CD4-positive, alpha-beta T cell (primary cell): Measurements from ENCODE around the gene EMP1. TPM values are rescaled to one million over a fixed set of nuclear protein-coding genes. Genes with fewer than 3 reads are reported as not detected.

Source experiments
- ATAC-seq: fragments of 200-7000 bp; cut with Tn5 transposase; one replicate; pipeline ENCODE4 v1.10.0; 2022; ENCODE audit warnings: mild to moderate bottlenecking; ENCODE audit not compliant: poor library complexity
- CTCF ChIA-PET: fragments of 350-600 bp; sonication (Branson Sonifier 250); formaldehyde crosslinking; loops from one replicate; lab custom pipeline; 2021; ENCODE audit warnings: antibody characterized with exemption, inconsistent platforms; lab: Charles Lee
- POLR2A ChIA-PET: fragments of 350-600 bp; sonication (Branson Sonifier 250); formaldehyde crosslinking; loops from one replicate; lab custom pipeline; 2021; ENCODE audit warnings: antibody characterized with exemption, inconsistent platforms; lab: Charles Lee
- DNase-seq, 14 experiments: peaks; one replicate each; pipeline ENCODE4 v3.0.0-alpha.2; 2013 to 2020; ENCODE audit warnings: mixed read lengths in 2 of 14
- H3K27ac ChIP-seq, 2 donors: one replicate each; pipeline versions ENCODE4 v1.5.1 to v1.7.0; 2013; ENCODE audit warnings: low read length in 2 of 2, low read depth in 1 of 2, mild to moderate bottlenecking in 1 of 2
- H3K27me3 ChIP-seq, 2 experiments: 1 replicate in 1 of 2; 2 replicates in 1 of 2; pipeline versions ENCODE4 v1.6.1 to v1.7.0; 2013; ENCODE audit warnings: low read length in 2 of 2, control low read depth in 1 of 2, mild to moderate bottlenecking in 1 of 2, moderate library complexity in 1 of 2; ENCODE audit not compliant: insufficient read depth in 2 of 2, control insufficient read depth in 1 of 2
- H3K36me3 ChIP-seq: one replicate; pipeline ENCODE4 v1.6.1; 2013; ENCODE audit warnings: low read length, control low read depth; ENCODE audit not compliant: insufficient read depth
- H3K4me1 ChIP-seq: one replicate; pipeline ENCODE4 v1.6.1; 2013; ENCODE audit warnings: low read length, control low read depth; ENCODE audit not compliant: insufficient read depth
- H3K4me3 ChIP-seq: one replicate; pipeline ENCODE4 v1.5.1; 2013; ENCODE audit warnings: mild to moderate bottlenecking, low read length, moderate library complexity
- H3K9me3 ChIP-seq, 2 experiments: 1 replicate in 1 of 2; 2 replicates in 1 of 2; pipeline versions ENCODE4 v1.6.1 to v1.7.0; 2013; ENCODE audit warnings: low read length in 2 of 2, mild to moderate bottlenecking in 2 of 2, control low read depth in 1 of 2, moderate library complexity in 1 of 2; ENCODE audit not compliant: control insufficient read depth in 1 of 2, insufficient read depth in 1 of 2
- H3K27ac Mint-ChIP-seq: one replicate; pipeline ENCODE4 v1.8.0; 2020; ENCODE audit warnings: mixed read lengths
- H3K27me3 Mint-ChIP-seq: one replicate; pipeline ENCODE4 v1.8.0; 2021; ENCODE audit warnings: mixed read lengths
- H3K36me3 Mint-ChIP-seq: one replicate; pipeline ENCODE4 v1.8.0; 2021; ENCODE audit warnings: low read depth, mixed read lengths
- H3K4me1 Mint-ChIP-seq: one replicate; pipeline ENCODE4 v1.8.0; 2021; ENCODE audit warnings: low read depth, mixed read lengths
- H3K4me3 Mint-ChIP-seq: one replicate; pipeline ENCODE4 v1.8.0; 2020; ENCODE audit warnings: mild to moderate bottlenecking, mixed read lengths
- H3K9me3 Mint-ChIP-seq: one replicate; pipeline ENCODE4 v1.8.0; 2020; ENCODE audit warnings: mixed read lengths
- CTCF ChIP-seq: fragments of 200-600 bp; IDR thresholded peaks from one replicate; pipeline ENCODE4 v1.8.0; 2022; ENCODE audit warnings: antibody characterized with exemption, mild to moderate bottlenecking
- intact Hi-C, 2 experiments: fragments of 100-400 bp; cut with DNase I in 1 of 2; cut with micrococcal nuclease in 1 of 2; formaldehyde crosslinking; loops; one replicate each; pipeline versions ENCODE4 v1.15.1 to v1.9.0; 2023 to 2025; cut with DNase I, micrococcal nuclease
- total RNA-seq, 174 experiments: library from RNA in 2 of 174; stranded (reverse) in 2 of 174; gene quantifications; one replicate each; pipeline ENCODE4 v1.2.3 and lab custom pipeline; 2021 to 2026

EMP1 gene
- total RNA-seq, 2 experiments from 2014 or later = 9.0 to 9.1 TPM

- Histone ChIP-seq H3K4me3 (no peak overlapping the region), H3K4me1 (peaks cover 3% of the 10 kb centered on the region), H3K27me3 (no peaks in the 10 kb centered on the region), H3K9me3 (no peaks in the 10 kb centered on the region), H3K27ac (no peak overlapping the region), H3K36me3 (no peaks in the 10 kb centered on the region)
- POLR2A ChIA-PET = no interaction called here
- H3K4me3 Mint-ChIP-seq = no peak overlapping the region
- no peaks in the 10 kb centered on the region for H3K9me3 Mint-ChIP-seq
- intact Hi-C loops = no loop called here
- CTCF ChIA-PET = no interaction called here
- H3K27ac Mint-ChIP-seq = no peak overlapping the region
- no peaks in the 10 kb centered on the region for H3K27me3 Mint-ChIP-seq
- TF ChIP-seq CTCF = no peak
- peaks cover 7% of the 10 kb centered on the region for H3K4me1 Mint-ChIP-seq
- ATAC-seq (no peak), DNase-seq (no peak)
- no peaks in the 10 kb centered on the region for H3K36me3 Mint-ChIP-seq
These were observed 10.2 kb upstream of the EMP1 start for GRCh38 chr12:13186302-13186701.

- CTCF ChIA-PET = interaction anchor here (0.7 kb wide), 1 partner anchor 25 kb away, joined by 4 read pairs; no protein-coding TSS in a partner anchor
These were observed 9.1 kb upstream of the EMP1 start for GRCh38 chr12:13187399-13187798.

GRCh38 chr12:13189264-13189663 lies 7.3 kb upstream of the EMP1 start:
- Mint-ChIP-seq H3K27ac (no peak overlapping the region), H3K27me3 (no peaks in the 10 kb centered on the region), H3K9me3 (no peaks in the 10 kb centered on the region), H3K36me3 (no peaks in the 10 kb centered on the region), H3K4me1 (no peaks in the 10 kb centered on the region), H3K4me3 (no peak overlapping the region)
- POLR2A ChIA-PET = no interaction called here
- no peak for TF ChIP-seq CTCF
- Histone ChIP-seq H3K9me3 (no peaks in the 10 kb centered on the region), H3K27me3 (no peaks in the 10 kb centered on the region), H3K27ac (no peak overlapping the region), H3K4me1 (no peaks in the 10 kb centered on the region), H3K36me3 (no peaks in the 10 kb centered on the region), H3K4me3 (no peak overlapping the region)
- intact Hi-C loops = no loop called here
- CTCF ChIA-PET = no interaction called here
- ATAC-seq (no peak), DNase-seq (no peak)

More at GRCh38 chr12:13187399-13187798, 9.1 kb upstream of the EMP1 start:
- no peaks in the 10 kb centered on the region for H3K27me3 ChIP-seq
- H3K27ac ChIP-seq = no peak overlapping the region
- POLR2A ChIA-PET = no interaction called here
- no peaks in the 10 kb centered on the region for H3K27me3 Mint-ChIP-seq
- no peak overlapping the region for H3K27ac Mint-ChIP-seq
- H3K4me3 Mint-ChIP-seq = no peak overlapping the region
- H3K4me1 ChIP-seq = no peaks in the 10 kb centered on the region
- no peaks in the 10 kb centered on the region for H3K9me3 Mint-ChIP-seq
- no peaks in the 10 kb centered on the region for H3K36me3 ChIP-seq
- no peaks in the 10 kb centered on the region for H3K4me1 Mint-ChIP-seq
- no peak for TF ChIP-seq CTCF
- DNase-seq (no peak), ATAC-seq (no peak)
- no peak overlapping the region for H3K4me3 ChIP-seq
- intact Hi-C loops = no loop called here
- H3K36me3 Mint-ChIP-seq = no peaks in the 10 kb centered on the region
- H3K9me3 ChIP-seq = no peaks in the 10 kb centered on the region
